Peyer's patch (tissue), 4 donors: ENCODE results near the gene DESI2. TPM values are rescaled to one million over a fixed set of nuclear protein-coding genes. Genes with fewer than 3 reads are reported as not detected.
A peak's percentile ranks its signal among the peaks of the same experiment; 100 is the strongest.
"Not testable (repeated sequence)": the region's sequence is repeated elsewhere in the genome, so short reads cannot be mapped to it uniquely, and the experiment has no call there.

ENCODE experiments used
- DNase-seq, 3 donors: peaks; one replicate each; pipeline ENCODE4 v3.0.0-alpha.2; 2017 to 2019
- H3K27ac ChIP-seq, 4 donors: fragments of 200-600 bp; sonication (generic); one replicate each; pipeline ENCODE4 v1.5.1; 2016 to 2019
- H3K27me3 ChIP-seq, 2 donors: fragments of 200-600 bp; sonication (generic); one replicate each; pipeline ENCODE4 v1.5.1; 2019
- H3K36me3 ChIP-seq, 3 donors: fragments of 200-600 bp; sonication (generic); one replicate each; pipeline ENCODE4 v1.5.1; 2016 to 2019
- H3K4me1 ChIP-seq, 4 donors: fragments of 200-600 bp; sonication (generic); one replicate each; pipeline ENCODE4 v1.5.1; 2016 to 2019
- H3K4me3 ChIP-seq, 4 donors: fragments of 200-600 bp; sonication (generic); 1 replicate in 3 of 4; 2 replicates in 1 of 4; pipeline ENCODE4 v1.5.1; 2016 to 2019; ENCODE audit warnings: mild to moderate bottlenecking in 1 of 4
- H3K9me3 ChIP-seq, 4 donors: fragments of 200-600 bp; sonication (generic); one replicate each; pipeline ENCODE4 v1.5.1; 2016 to 2019; ENCODE audit warnings: mild to moderate bottlenecking in 1 of 4
- CTCF ChIP-seq, 6 experiments: fragments of 450-650 bp in 4 of 6; fragments of 200-600 bp in 2 of 6; sonication (generic) in 1 of 6; IDR thresholded peaks; one replicate each; pipeline ENCODE4 v1.5.1; 2017 to 2019; ENCODE audit warnings: antibody characterized with exemption in 6 of 6, mild to moderate bottlenecking in 3 of 6, moderate library complexity in 1 of 6
- POLR2A ChIP-seq, 2 donors: fragments of 450-650 bp; IDR thresholded peaks; one replicate each; pipeline ENCODE4 v1.5.1; 2017; ENCODE audit warnings: antibody characterized with exemption in 2 of 2, mild to moderate bottlenecking in 2 of 2, moderate library complexity in 2 of 2
- total RNA-seq, 4 donors: library from RNA; depleted of rRNA; stranded (reverse); fragments of >200 nt; gene quantifications; one replicate each; pipeline ENCODE4 v1.1.0, GENCODE V29; 2016

The DESI2 gene
- total RNA-seq, 4 donors from 2014 or later = 19.8 to 41.0 (median 25.7) TPM

- H3K4me1 ChIP-seq = peaks cover 0 to 6% (median 0%) of the 10 kb centered on the region in 4 donors
- TF ChIP-seq POLR2A (IDR thresholded peaks at IDR 0.05) = no peak
- TF ChIP-seq CTCF (IDR thresholded peaks at IDR 0.05) = no peak
- no peak for DNase-seq
- H3K4me3 ChIP-seq = no peak overlapping the region
- H3K27ac ChIP-seq = no peak overlapping the region
- H3K27me3 ChIP-seq = no peaks in the 10 kb centered on the region
- no peaks in the 10 kb centered on the region for H3K36me3 ChIP-seq
- no peaks in the 10 kb centered on the region for H3K9me3 ChIP-seq
Measured at GRCh38 chr1:244664353-244664752, 11.4 kb downstream of the DESI2 start.

- no peaks in the 10 kb centered on the region for H3K36me3 ChIP-seq
- no peaks in the 10 kb centered on the region for H3K9me3 ChIP-seq
- no peak overlapping the region for H3K27ac ChIP-seq
- no peaks in the 10 kb centered on the region for H3K27me3 ChIP-seq
- DNase-seq = no peak
- TF ChIP-seq CTCF (IDR thresholded peaks at IDR 0.05) (no peak), POLR2A (IDR thresholded peaks at IDR 0.05) (no peak)
- peaks cover 0 to 6% (median 0%) of the 10 kb centered on the region in 4 donors for H3K4me1 ChIP-seq
- H3K4me3 ChIP-seq = no peak overlapping the region
Measured at GRCh38 chr1:244665771-244666217, 12.9 kb downstream of the DESI2 start.

DNA sequence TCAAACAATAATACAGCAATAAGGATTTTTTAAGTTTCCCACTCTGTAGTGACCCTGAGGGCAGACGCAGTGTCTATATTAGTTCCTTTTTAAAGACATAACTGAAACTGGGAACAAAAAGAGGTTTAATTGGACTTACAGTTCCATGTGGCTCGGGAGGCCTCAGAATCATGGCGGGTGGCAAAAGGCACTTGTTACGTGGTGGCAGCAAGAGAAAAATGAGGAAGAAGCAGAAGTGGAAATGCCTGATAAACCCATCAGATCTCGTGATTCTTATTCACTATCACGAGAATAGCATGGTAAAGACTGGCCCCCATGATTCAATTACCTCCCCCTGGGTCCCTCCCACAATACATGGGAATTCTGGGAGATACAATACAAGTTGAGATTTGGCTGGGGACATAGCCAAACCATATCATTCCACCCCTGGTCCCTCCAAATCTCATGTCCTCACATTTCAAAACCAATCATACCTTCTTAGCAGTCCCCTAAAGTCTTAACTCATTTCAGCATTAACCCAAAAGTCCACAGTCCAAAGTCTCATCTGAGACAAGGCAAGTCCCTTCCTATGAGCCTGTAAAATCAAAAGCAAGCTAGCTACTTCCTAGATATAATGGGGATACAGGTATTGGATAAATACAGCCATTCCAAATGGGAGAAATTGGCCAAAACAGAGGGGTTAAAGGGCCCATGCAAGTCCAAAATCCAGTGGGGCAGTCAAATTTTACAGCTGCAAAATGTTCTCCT, 13.9 kb downstream of the DESI2 start:
- H3K4me3 ChIP-seq, DNase-seq, H3K4me1 ChIP-seq, H3K36me3 ChIP-seq, H3K9me3 ChIP-seq, H3K27ac ChIP-seq, H3K27me3 ChIP-seq: not testable (repeated sequence)

DNA sequence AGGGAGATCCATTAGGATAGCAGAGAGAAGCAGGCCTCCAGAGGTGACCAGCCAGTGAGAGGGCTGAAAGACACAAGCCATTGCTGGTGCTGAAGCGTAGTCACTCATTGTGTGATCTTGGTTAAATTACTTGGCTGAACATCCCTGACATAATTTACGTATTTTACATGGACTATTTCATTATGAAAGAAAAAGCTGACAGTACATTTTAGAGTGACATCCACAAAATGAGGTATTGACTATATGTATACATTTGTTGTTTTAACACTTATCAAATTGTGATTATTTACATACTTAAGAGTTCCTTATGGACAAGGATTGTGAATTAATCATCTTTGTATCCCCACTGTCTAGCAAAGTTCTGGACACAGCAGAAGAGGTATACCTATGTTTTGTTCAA, 14.9 kb downstream of the DESI2 start:
- TF ChIP-seq CTCF (IDR thresholded peaks at IDR 0.05) (no peak), POLR2A (IDR thresholded peaks at IDR 0.05) (no peak)
- Histone ChIP-seq H3K36me3 (no peaks in the 10 kb centered on the region), H3K4me1 (peaks cover 0 to 11% (median 0%) of the 10 kb centered on the region in 4 donors), H3K27ac (no peak overlapping the region), H3K4me3 (no peak overlapping the region), H3K9me3 (no peaks in the 10 kb centered on the region), H3K27me3 (no peaks in the 10 kb centered on the region)
- DNase-seq = no peak

DNA sequence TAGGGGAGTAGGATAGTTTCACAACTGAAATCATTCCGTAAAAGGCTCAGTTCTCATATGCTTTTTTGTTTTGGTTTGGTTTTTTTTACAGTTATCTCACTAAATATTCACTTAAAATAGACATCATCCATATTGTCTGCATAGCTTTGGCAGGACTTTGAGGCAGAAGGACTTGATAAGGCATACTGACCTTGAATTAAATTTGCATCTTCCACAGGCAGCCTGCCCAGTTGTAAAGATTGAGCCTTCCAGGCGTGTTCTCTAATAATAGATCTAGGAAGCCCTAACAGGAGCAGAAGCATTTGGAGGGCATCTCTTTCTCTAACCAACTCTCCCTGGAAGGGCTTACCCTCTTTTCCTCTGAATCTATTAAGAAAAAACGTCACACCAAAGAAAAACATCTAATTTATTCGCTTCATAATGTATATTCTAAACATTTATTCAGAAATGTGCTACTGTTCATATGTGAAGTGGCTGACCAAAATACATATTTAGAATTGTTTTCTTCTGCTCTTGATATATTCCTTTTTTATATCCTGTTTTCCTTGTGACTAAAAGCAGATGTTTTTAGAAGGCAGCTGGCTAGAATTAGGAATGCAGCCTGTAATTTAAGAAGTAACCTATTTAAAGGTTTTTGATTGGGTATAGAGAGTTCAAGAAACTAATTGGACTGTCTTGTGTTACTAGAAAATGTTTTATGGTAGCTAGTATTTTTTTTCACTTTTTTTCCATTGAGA, 20.2 kb downstream of the DESI2 start:
- no peak for TF ChIP-seq CTCF (IDR thresholded peaks at IDR 0.05)
- TF ChIP-seq POLR2A (IDR thresholded peaks at IDR 0.05) = no peak
- H3K27ac ChIP-seq = peak overlapping the region in 1 of 4 donors; percentile 10
- no peaks in the 10 kb centered on the region for H3K9me3 ChIP-seq
- no peaks in the 10 kb centered on the region for H3K36me3 ChIP-seq
- peaks cover 0 to 5% (median 0%) of the 10 kb centered on the region in 4 donors for H3K4me1 ChIP-seq
- no peak for DNase-seq
- no peaks in the 10 kb centered on the region for H3K27me3 ChIP-seq
- H3K4me3 ChIP-seq = no peak overlapping the region

DNA sequence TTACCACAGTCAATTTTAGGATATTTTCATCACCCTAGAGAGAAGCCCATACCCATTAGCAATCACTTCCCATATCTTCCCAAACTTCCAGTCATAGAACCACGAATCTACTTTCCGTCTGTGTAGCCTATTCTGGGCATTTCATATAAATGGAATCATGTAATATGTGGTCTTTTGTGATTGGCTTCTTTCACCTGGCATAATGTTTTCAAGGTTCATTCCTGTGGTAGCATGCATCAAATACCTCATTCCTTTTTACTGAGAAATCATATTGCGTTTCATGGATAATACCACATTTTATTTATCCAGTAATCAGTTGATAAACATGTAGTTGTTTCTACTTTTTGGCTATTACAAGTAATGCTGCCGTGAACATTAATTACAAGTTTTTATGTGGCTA, 21.5 kb downstream of the DESI2 start:
- Histone ChIP-seq H3K9me3 (no peaks in the 10 kb centered on the region), H3K4me3 (no peak overlapping the region), H3K36me3 (no peaks in the 10 kb centered on the region), H3K4me1 (peaks cover 0 to 6% (median 0%) of the 10 kb centered on the region in 4 donors), H3K27ac (no peak overlapping the region), H3K27me3 (no peaks in the 10 kb centered on the region)
- TF ChIP-seq POLR2A (IDR thresholded peaks at IDR 0.05) (no peak), CTCF (IDR thresholded peaks at IDR 0.05) (no peak)
- no peak for DNase-seq
